NCI-H510A treated with DMSO at 0.1 percent for 48 hours (cell line): Measurements from ENCODE around the gene KCNH8.
A peak's percentile ranks its signal among the peaks of the same experiment; 100 is the strongest.

Source experiments
- DNase-seq: peaks from one replicate; lab custom pipeline; 2025; lab: John Stamatoyannopoulos, UW

Gene KCNH8

DNA sequence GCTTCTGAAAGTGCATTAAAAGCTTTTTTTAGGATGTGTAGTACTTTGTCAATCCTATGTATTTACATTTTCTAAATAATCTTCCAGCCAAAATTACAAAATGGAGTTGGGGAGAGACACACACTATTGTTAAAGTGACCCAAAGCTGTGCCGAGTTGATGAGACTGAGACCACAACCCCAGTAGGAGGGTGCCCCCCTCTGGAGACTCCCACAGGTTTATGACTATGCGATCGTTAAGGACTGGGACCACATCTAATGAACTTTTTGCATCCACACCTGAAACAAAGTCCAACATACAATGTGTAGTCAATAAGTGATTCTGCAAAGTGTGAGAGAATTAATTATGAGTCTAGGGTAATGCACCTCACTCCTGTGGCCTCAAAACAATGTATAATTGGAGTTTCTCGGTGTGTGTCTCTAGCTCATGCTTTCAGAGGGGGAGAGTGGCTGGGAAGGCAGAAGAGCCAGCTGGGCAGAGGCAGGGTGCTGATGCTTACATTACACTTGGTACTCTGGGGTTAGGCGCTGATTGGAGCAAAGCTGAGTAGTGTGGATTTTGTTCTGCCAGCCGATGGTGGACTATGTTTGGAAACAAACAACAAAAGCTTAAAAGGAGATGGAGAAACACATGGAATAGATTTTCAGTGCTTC is 102.8 kb downstream of the KCNH8 start:
- DNase-seq = no peak

DNA sequence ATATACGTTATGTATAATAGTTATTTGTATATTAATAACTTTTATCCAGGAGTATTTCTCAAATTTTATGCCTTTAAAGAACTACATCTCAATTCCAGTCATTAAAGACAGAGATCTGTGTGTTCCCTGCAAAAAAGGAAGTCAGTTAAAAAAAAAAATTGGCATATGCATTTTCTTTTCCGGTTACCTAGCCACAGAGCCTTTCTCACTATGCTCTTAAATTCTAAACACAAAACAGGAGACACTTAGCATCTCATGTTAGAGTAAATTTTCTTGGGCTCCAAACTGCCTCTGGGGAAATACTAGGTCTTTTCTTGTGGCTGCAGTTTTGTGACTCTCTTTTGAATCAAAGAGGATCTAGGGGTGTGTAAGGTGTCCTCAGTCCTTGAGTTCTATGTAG is 105.9 kb downstream of the KCNH8 start:
- DNase-seq = no peak

DNA sequence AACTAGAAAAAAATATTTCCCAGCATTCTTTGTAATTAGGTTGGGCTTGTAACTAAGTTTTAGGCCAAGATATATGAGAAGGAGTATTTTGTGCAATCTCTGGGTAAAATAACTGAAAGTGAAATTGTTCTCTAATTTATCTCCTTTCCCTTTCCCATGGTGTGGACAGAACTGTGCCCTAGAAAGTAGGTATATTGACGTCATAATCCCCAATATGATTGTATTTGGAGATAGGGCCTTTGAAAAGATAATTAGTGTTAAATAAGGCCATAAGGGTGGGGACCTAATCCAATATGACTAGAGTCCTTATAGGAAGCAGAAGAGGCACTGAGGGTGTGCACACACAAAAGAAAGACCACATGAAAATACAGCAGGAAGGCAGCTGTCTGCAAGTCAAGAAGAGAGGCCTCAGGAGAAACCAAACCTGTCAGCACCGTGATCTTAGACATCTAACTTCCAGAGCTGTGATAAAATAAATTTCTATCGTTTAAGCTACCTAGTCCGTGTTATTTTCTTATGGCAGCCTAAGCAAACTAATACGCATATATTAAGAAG is 106.6 kb downstream of the KCNH8 start:
- no peak for DNase-seq

DNA sequence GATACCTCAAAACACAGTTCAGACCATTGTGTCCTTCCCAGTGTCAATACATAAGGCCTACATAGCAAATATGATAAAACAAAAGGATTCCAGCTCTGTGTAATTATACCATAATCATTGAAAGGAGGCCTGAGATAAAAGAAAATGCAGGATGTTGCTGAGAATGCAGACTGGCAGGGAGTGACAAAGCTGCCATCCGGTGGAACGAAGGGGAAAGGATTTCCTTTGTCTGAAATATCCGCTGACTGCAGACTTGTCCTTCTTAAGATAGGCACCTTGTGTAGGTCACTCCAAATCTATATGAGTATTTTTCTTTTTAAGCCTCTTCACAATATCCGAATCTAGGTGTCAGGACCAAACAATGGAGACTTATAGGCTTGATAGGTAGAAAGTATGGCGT is 108.0 kb downstream of the KCNH8 start:
- no peak for DNase-seq

DNA sequence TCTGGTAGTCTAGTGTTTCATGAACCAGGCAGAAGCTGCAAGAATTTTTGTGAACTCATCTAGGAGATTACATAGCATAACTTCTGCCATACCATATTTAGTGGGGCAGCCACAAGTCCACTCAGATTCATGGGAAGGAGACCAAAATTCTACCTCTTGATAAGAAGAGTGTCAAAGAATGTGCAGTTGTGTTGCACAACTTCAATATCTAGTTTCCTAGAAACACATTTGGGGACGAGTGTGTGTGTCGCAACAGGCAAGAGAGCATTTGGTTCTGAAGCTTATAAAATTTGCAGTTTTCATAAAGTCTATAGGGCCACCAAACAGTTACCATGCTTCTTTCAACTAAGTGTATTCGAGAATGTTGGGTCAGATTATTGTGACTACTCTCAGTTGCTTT is 115.3 kb downstream of the KCNH8 start:
- DNase-seq = no peak

DNA sequence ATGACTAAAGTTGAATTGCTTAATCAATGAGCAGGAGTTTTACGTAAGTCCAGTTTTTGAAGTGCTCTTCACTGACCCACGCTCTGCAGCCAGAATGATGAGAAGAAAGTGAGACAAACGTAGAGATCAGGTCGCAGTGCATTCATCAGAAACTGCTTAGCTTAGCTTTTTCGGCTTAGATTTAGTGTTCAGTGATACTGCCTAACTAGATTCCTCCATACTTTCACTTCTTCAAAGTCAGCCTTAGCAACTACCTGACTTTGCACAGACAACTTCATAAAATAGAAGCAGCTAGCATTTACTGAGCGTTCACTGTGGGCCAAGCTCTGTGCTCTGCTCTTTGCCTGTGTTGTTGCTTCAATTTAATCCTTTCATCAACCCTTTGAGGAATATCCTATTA is 116.1 kb downstream of the KCNH8 start:
- DNase-seq = no peak

DNA sequence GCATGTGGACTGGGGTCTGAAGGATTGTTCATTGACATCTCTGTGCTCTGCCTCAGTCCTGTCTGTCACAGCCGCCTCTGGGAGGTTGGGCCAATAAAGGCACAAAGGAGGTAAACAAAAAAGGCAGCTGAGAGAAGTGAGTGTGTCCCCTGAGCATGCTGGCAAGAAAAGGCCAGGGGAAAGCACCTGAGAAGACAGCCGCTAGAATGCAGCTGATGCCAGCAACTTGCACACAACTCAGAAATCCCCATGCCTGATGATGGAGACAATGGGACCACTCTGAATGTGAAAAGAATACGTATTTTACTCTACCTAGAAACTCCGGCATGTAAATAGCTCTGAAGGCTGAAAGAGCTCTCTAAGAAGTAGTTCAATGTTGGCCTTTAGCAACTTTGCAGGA is 118.7 kb downstream of the KCNH8 start:
- DNase-seq = no peak

DNA sequence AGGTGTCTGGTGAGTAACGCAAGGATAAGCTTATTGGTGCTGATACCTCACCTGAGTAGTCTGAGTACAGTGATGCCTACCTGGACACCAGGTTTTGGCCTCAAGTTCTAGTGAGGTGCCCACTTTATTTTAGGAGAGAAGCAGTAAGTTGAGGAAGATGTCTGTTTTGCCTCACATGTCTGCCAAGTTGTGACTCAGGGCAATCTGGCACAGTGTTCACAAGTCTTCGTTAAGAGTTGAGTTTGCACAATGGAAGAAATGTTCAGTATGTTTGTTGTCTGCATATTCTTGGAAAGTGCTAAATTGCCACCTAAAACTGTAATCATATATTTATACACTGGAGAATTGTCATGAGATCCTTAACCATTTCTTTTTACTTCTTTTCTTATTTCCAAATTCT is 122.2 kb downstream of the KCNH8 start:
- no peak for DNase-seq

DNA sequence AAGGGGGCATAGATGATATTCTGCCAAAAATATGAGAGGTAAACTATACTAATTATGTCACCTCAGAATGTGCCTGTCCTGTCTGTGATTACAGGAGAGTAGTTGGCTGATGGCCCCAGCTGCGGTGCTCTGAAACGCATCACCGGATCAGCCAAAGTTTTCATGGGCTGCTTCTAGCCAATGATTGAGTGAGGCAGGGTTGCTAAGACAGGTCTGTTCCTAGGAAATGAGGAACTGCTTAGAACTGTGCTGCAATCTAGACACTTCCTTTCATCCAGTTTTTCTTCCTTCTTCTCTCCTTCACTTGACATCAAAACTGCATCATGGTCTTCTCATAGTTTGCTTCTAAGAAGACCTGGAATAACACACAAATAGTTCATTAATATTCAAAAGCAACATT is 124.0 kb downstream of the KCNH8 start:
- DNase-seq = no peak

DNA sequence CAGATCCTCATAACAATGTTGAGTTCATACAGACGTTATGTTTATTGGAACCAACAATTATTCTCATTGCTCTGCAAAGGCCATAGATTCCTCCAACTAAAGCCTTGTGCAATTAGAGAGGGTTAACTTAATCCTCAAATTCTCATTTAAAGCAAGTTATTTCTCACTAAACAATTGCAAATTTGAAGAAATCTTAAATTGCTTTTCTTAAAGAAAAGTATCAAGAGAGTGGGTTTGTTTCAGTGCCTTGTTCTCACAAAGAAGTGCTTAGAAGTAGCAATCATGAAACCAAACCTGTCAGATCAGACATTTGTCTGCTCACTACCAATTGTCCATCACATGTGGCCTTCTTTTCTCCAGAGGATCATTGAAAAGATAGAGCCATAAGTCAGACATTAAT is 124.8 kb downstream of the KCNH8 start:
- DNase-seq = no peak

DNA sequence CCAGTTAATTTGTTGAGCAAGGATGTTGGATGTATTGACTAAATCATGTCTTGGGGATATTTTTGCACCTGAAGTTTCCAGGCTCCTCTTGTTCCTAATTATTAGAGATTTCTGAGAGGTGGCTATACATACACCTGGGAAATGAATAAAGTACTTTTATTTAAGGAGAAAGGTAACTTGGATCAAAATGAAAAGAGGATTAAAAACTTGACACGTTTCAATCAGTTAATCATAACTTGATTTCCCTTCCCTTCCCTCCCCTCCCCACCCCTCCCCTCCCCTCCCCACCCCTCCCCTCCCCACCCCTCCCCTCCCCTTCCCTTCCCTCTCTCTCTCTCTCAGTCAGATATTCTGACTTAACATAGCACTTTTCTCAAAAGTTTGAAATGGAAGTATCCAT is 126.3 kb downstream of the KCNH8 start:
- no peak for DNase-seq

DNA sequence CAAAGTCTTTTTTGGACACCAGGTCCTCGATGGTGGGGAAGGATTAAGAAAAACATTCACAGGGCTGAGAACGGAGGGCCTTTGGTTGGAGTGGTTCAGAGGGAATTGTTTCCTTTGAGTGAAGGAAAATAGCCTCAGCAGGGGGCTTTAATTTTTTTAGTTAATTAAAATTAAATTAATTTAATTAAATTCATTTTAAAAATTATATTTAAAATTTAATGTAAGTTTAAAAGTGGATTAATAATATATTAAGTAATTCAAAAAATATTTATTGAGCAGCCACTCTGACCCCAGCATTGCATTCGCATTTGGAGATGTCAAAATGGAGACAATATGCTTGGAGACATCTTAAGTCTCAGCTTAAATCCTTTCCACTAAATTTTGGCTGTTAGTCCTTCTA is 136.7 kb downstream of the KCNH8 start:
- no peak for DNase-seq

DNA sequence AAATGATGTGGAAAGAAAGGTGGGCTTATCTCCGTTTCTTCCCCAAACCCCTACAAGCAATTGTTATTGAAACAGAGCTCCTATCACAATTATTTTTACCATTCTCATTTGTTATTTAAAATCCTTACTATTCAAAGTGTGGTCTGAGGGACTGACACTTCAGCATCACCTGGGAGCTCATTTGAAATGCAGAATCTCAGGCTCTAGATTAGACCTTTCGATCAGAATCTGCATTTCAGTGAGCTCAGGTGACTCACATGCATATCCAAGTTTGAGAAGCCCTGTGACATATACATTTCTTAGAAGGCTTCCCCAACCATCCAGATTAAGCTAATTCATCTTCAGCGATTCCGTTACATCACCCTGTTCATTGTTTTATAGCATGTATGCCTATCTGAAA is 145.0 kb downstream of the KCNH8 start:
- no peak for DNase-seq

DNA sequence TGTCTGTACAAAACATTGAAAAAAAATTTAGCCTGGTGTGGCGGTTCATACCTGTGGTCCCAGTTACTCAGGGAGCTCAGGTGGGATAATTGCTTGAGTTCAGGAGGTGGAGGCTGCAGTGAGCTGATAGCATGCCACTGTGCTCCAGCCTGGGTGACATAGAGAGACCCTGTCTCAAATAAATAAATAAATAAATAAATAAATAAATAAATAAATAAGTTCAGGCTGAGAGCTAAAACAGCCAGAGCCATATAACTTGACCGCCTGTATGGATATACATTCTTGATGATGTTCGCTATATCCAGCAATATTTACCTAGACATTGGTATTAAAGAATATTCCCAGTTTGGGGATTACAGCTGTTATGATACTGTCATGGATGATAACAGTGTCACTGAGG is 146.9 kb downstream of the KCNH8 start:
- DNase-seq = no peak

DNA sequence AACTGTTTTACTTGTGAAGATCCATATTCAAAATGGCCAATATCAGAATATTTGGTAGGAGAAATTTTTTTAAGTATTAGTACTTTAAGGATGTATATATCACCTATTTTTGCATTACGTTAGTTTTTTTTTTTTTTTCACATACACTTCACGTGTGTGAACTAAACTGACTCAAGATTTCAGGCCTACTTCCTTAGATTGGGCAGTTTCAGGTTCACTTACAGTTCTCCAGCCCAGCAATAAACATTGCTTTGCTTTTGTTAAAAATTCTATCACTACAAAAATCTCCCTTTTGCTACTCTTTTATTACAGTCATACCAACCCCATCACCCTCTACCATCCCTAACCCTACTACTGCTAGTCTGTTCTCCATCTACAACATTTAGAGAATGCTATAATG is 183.6 kb downstream of the KCNH8 start:
- no peak for DNase-seq

DNA sequence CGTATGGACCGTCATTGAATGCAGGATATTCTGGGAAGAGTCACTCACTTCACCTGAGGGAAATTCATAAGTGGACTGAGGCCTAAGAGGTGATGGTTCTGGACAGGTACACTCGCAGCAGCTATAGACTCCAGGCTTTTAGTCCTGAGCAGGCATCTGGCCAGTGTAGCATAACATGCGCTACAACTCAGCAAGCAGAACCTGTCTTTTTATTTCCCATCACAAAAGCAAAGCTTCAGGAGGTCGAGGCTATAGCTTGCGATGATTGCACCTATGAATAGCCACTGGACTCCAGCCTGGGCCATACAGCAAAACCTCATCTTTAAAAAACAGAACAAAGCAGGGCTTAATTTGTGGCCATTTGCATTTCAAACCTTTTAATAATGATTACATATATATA is 185.8 kb downstream of the KCNH8 start:
- no peak for DNase-seq

DNA sequence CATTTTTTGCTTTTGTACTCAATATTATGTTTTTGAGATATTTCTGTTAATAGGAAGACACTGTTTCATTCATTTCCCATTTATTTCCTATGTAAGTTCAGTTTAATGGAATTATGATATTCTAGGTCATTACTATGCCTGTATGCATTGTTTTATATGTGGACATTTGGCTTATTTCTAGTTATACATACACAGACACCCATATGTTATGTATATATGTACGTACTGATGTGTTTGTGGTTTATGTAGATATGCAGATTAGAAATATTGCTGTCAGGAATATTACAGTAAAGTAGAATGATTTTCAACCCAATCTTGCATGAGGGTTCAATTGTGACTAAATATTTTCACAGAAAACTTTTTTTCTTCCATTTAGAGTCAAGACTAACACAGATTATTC is 190.5 kb downstream of the KCNH8 start:
- DNase-seq = no peak

DNA sequence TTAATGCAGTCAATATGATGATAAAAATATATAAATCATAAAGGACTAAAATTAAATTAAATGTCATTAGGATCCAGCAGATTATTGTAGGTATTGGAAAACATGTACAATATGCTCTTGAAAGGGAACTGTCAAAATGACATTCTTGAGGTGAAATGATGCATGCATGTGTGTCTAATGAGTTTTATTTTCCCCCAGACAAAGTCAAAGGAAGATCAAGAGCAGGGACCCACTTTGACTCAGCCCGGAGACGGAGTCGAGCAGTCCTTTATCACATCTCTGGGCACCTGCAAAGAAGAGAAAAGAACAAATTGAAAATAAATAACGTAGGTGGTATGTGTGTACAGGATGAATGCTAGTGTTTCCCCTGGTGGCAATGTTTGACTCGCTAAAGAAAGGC is 194.1 kb downstream of the KCNH8 start:
- DNase-seq = no peak

DNA sequence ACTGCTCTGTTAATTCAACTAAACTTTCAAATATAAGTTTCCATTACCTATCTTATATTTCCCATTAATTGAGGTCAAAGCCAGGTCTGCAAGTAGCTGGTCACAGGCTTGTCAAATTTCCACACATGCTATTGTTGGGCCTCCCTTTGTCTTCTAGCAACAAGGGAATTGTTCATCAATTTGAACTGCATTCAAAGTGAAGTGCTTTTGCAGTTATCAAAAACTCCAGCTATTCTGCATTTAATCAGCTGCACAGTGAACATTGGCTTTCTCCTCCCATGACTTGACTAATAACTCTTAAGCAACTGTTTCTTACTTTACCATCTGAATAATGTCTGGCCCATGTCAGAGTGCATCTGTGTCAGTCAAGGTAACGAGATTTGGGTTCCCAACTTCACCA is 198.4 kb downstream of the KCNH8 start:
- DNase-seq = no peak

DNA sequence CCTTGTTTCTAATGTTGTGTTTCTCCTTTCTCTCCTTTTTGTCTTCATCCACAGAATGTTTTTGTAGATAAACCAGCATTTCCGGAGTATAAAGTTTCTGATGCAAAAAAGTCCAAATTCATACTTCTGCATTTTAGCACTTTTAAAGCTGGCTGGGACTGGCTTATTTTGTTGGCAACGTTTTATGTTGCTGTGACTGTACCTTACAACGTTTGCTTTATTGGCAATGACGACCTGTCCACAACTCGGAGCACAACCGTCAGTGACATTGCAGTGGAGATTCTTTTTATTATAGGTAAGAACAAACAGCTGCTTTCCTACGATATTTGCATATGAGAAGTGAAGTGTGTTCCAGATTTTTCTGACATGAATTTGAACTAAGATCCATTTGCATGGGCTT is 199.4 kb downstream of the KCNH8 start:
- DNase-seq = no peak

DNA sequence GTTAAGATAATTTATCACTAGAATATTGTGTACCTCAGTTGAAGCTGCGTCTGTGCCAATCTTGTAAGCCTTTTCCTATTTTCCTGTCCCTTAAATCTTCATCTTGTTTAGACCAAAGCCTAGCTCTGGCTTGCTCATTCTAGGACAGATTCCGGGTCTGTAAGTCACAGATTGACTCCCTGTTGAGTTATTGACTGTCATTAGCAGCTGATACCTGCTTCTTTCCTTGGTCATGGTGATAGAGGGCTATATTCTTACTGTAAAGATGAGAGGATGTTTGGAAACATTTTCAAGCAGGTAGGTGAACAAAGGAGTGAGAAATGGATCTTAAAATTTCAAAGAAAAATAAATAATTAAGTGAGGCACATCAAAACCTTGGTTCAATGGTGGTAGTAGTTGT is 200.2 kb downstream of the KCNH8 start:
- DNase-seq = no peak

DNA sequence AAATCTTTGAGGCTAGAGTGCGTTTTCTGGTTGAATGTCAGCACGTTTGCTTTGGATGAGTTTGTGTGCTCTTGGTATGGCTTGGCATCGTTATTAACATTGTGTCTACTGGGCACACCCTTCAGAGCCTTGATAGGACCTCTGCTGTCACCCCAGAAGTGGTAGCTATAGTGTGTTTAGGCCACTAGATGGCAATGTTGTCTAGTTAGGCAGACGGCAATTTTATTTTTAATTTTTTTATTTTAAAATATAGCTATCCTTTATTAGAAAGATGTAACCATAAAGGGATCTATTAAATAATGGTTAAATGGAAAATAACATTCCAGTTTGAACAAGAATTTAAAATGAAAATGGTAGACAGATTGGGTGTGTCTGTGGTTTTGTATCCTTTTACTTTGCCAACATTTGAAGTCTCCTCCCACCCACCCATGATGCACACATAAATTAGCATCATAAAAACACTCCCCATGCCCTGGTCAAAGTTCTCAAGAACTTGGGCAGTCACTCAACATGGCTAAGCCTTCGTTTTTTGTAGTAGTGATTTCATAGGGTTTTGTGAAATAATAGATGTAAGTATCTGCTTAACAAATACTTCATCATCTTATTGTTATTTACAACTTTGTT is 200.7 kb downstream of the KCNH8 start:
- DNase-seq = peak; percentile 20

DNA sequence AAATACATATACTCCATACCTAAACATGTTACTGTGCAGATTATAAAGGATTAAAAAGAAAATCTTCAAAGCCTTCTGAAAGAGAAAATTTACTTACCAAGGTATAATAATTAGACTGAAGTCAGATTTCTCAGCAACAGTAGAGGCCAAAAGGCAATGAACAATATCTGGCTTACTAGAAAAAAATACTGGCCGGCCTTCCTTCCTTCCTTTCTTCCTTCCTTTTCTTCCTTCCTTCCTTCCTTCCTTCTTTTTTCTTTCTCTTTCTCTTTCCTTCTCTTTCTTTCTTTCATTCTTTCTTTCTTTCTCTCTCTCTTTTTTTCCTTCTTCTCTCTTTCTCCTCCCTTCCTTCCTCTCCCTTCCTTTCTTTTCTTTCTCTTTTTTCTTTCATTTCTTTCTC is 209.6 kb downstream of the KCNH8 start:
- no peak for DNase-seq

DNA sequence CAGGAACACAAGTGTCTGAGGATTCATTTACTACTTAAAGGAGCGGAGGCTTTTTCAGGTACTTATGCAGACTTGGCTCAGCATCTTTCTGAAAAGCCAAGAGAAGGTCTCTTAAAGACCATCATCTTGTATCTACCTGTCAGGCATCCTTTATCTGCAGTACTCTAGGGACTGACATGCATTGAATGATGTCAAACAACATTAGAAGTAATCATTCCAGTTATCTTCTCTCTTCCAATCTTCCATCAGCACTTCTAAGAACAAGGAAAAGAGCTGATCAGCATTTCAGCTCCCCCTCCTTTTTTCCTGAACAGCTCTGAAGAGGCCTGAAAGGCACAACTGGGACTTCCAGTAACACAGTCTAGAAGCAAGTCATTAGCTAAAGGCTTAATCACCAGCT is 214.8 kb downstream of the KCNH8 start:
- DNase-seq = no peak
